ENCODE data around the gene STPG1. TPM values are rescaled to one million over a fixed set of nuclear protein-coding genes. Genes with fewer than 3 reads are reported as not detected.
"Not testable (repeated sequence)": the region's sequence is repeated elsewhere in the genome, so short reads cannot be mapped to it uniquely, and the experiment has no call there.

The STPG1 gene
- total and polyA plus RNA-seq, 9 of the 15 experiments (the other 6 are each of a cell fraction or from before 2014, with no cell fraction given): 5.0 to 11.9 (median 8.3) TPM

DNA sequence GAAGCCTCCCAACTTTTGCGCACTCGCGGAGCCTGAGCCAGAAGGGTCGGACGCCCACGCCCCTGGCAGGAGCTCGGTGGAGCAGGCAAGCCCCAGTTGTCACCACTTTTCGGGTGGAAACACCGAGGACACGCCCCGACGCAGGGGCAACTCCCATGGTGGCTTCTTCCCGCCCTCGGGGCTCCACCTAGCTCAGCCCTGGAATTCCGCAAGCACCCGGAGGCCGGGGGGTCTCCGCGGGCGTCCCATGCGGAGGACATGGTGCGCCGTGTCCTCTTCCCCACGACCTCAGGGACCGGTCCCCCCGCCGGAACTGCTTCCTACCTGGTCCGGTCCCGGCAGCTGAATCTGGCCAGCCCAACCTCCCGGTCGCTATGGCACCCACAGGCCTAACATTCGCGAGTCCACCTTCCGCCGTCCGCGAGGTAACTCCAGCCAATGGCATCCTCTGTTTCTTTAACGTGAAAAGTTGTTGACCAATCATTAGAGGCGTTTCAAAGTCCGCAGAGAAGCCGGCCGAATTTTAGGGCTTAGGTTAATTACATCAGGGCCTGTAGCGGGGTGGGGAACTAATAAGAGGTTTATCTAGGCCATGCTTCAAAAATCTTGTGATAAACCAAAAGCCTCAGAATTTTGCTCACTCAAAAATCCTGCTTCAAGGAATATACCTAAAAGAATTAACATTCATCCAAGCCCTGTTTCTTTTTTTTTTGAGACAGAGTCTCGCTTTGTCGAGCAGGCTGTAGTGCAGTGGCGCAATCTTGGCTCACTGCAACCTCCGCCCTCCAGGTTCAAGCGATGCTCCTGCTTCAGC is at the start of gene STPG1 (continued):
- no peak for TF ChIP-seq ATF1 (CRISPR knock-in tag; IDR thresholded peaks at IDR 0.05)
- TF ChIP-seq ATF1 (tag; IDR thresholded peaks at IDR 0.05): peak; percentile 54
- TF ChIP-seq GTF2A2 (tag; IDR thresholded peaks at IDR 0.05): no peak
- TF ChIP-seq RFX1 (IDR thresholded peaks at IDR 0.05): peak; percentile 97
- TF ChIP-seq ADNP (tag; IDR thresholded peaks at IDR 0.05): no peak
- no peak for TF ChIP-seq ZNF586 (CRISPR knock-in tag; conservative IDR thresholded peaks at IDR 0.05)

DNA sequence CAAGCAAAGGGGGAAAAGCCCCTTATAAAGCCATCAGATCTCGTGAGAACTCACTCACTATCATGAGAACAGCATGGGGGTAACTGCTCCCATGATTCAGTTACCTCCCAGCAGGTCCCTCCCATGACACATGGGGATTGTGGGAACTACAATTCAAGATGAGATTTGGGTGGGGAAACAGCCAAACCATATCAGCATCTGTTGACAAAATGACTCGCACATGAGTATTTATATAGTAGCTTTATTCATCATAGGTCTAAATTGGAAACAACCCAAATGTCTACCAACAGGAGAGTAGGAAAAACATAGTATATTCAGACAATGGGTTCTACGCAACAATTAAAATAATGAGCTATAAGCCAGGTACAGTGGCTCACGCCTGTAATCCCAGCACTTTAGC is 48.5 kb upstream of the STPG1 start:
- H3K4me3 ChIP-seq; H3K9me1 ChIP-seq (ENCODE audit: control insufficient read depth, insufficient read depth, low read length); H3K27ac ChIP-seq (ENCODE audit: extremely low read depth, low read depth, low read length); BruUV-seq (replicated peaks); H3K9ac ChIP-seq (ENCODE audit: insufficient read depth in 1 of 2, low read depth in 2 of 2, low read length in 2 of 2); H3K79me2 ChIP-seq (ENCODE audit: control insufficient read depth, insufficient read depth, low read length); CTCF ChIA-PET (ENCODE audit: low intra/inter-chr PET ratio); H3K27me3 ChIP-seq (ENCODE audit: control insufficient read depth in 2 of 2, insufficient read depth in 2 of 2, low read length in 2 of 2); H3K4me2 ChIP-seq (ENCODE audit: insufficient read depth, low read length); H4K20me1 ChIP-seq (replicated peaks; ENCODE audit: control insufficient read depth, insufficient read depth, low read length); H3K4me1 ChIP-seq (replicated peaks in 1 of 2; ENCODE audit: control insufficient read depth in 2 of 2, insufficient read depth in 2 of 2, low read length in 2 of 2); FAIRE-seq; in situ Hi-C loops (cut with MboI); intact Hi-C loops (cut with micrococcal nuclease); ATAC-seq; H2AFZ ChIP-seq (ENCODE audit: low read depth, low read length); DNase-seq (ENCODE audit: extremely low read depth in 1 of 4, low spot score in 3 of 4); H3K9me3 ChIP-seq (replicated peaks; ENCODE audit: control insufficient read depth, insufficient read depth, low read depth, low read length): not testable (repeated sequence)
- 56% methylated on average over 4 of the region's 4 CpGs for WGBS (ENCODE audit: insufficient coverage, low coverage, missing lambda C conversion rate)
- POLR2A ChIA-PET: interaction anchor here (0.6 kb wide), 1 partner anchor 37 kb away, joined by 3 read pairs; no protein-coding TSS in a partner anchor
- peaks cover 43% of the 10 kb centered on the region; the same call in 2 of the 3 replicates for H3K36me3 ChIP-seq (ENCODE audit: control insufficient read depth, insufficient read depth, low read length)
